ENCODE results near the gene ARHGAP28. TPM values are rescaled to one million over a fixed set of nuclear protein-coding genes. Genes with fewer than 3 reads are reported as not detected.

Gene ARHGAP28
- total RNA-seq, 1 experiment from 2014 or later = 9.2 TPM

DNA sequence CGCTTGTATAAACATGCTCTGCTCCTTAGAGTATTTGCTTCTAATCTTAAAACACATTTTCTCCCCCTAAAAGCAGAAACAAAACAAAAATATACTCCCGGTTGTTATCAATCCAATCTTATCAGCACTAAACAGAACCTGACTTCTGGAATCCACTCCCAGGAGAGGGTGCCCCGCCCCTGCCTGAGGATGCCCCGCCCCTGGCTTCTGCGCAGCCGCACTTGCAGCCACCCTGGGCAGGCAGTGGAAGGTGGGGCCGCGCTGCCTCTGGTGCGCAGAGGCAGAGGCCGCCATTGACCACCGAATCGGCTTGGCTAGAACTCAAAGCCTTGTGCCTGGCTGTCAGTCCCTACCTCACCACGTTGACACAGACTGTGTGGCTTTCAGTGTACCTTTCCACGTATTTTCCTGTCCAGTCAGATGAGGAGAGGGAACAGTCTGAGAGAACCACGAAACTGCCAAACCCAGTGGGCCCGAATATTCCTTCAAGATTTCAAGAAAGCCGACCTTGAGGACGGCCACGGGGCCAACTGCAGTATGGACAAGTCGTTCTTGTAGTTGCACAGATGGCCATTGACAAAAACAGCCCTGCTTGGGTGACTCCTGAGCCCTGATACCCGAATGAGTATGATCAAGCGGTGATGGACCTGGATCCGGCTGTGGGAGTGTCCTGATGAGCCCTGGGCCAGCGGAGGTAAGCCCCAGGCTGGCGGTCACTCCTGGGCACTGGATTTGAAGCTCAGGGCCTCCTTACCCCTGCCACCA, 46.2 kb upstream of the ARHGAP28 start:
- H2AFZ ChIP-seq (ENCODE audit: low read length) = no peak overlapping the region

More for the DNA sequence above, 46.2 kb upstream of the ARHGAP28 start:
- no peak overlapping the region for H2BK120ac ChIP-seq (ENCODE audit: low read depth, low read length, poor library complexity, severe bottlenecking)
- no peaks in the 10 kb centered on the region for H3K36me3 Mint-ChIP-seq (ENCODE audit: insufficient read depth in 1 of 3, low read depth in 3 of 3)
- H4K5ac ChIP-seq (ENCODE audit: insufficient read length, low read depth, low read length) = no peak overlapping the region
- H2BK15ac ChIP-seq (ENCODE audit: low read depth, low read length) = no peak overlapping the region
- TF ChIP-seq, protein P1, sequence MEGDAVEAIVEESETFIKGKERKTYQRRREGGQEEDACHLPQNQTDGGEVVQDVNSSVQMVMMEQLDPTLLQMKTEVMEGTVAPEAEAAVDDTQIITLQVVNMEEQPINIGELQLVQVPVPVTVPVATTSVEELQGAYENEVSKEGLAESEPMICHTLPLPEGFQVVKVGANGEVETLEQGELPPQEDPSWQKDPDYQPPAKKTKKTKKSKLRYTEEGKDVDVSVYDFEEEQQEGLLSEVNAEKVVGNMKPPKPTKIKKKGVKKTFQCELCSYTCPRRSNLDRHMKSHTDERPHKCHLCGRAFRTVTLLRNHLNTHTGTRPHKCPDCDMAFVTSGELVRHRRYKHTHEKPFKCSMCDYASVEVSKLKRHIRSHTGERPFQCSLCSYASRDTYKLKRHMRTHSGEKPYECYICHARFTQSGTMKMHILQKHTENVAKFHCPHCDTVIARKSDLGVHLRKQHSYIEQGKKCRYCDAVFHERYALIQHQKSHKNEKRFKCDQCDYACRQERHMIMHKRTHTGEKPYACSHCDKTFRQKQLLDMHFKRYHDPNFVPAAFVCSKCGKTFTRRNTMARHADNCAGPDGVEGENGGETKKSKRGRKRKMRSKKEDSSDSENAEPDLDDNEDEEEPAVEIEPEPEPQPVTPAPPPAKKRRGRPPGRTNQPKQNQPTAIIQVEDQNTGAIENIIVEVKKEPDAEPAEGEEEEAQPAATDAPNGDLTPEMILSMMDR (conservative IDR thresholded peaks at IDR 0.05) = no peak
- no peaks in the 10 kb centered on the region for H3K9me3 ChIP-seq (ENCODE audit: control insufficient read depth, low read depth, low read length)
- H4K20me1 ChIP-seq (ENCODE audit: control insufficient read depth, insufficient read depth, insufficient read length) = no peaks in the 10 kb centered on the region
- no peak overlapping the region for H3K27ac ChIP-seq (ENCODE audit: insufficient read length, low read depth, low read length)
- no peaks in the 10 kb centered on the region for H3K23me2 ChIP-seq (ENCODE audit: insufficient read length, low read depth, low read length, poor library complexity, severe bottlenecking)
- no peak overlapping the region for H3K4ac ChIP-seq (ENCODE audit: low read depth, low read length)
- no peak overlapping the region for H3K56ac ChIP-seq (ENCODE audit: insufficient read length, low read depth, low read length)
- no peak overlapping the region for H2BK5ac ChIP-seq (ENCODE audit: insufficient read length, low read length)
- no peak overlapping the region for H3K4me2 ChIP-seq (ENCODE audit: insufficient read depth, insufficient read length, low read length)
- H2BK20ac ChIP-seq (ENCODE audit: low read depth, low read length, poor library complexity, severe bottlenecking) = no peak overlapping the region
- H3K27ac Mint-ChIP-seq = peak overlapping the region in 1 of 3 experiments; percentile 23; a peak in 1 of 7 replicates
- WGBS (ENCODE audit: extremely low coverage, insufficient read length, low lambda C conversion rate) = no CpG with 5 or more reads among the region's 25 CpGs
- no peak overlapping the region for H2BK12ac ChIP-seq (ENCODE audit: insufficient read length, low read depth, low read length)
- H4K91ac ChIP-seq (ENCODE audit: insufficient read length, low read depth, low read length) = no peak overlapping the region
- peak; percentile 77 for DNase-seq
- no peak overlapping the region for H3K18ac ChIP-seq (ENCODE audit: insufficient read length, low read depth, low read length)
- H3K4me1 Mint-ChIP-seq = peaks cover 10 to 17% of the 10 kb centered on the region in 2 experiments
- H3K27me3 Mint-ChIP-seq (ENCODE audit: low read depth) = no peaks in the 10 kb centered on the region
- peaks cover 2% of the 10 kb centered on the region for H3K4me1 ChIP-seq (ENCODE audit: insufficient read depth, low read length)
- no peak overlapping the region for H3K9ac ChIP-seq (ENCODE audit: extremely low read depth, insufficient read length, low read length)
- no peaks in the 10 kb centered on the region for H3K79me2 ChIP-seq (ENCODE audit: insufficient read depth, low read length)
- no peak overlapping the region for H3K23ac ChIP-seq (ENCODE audit: insufficient read length, low read depth, low read length)
- no peaks in the 10 kb centered on the region for H3K9me3 Mint-ChIP-seq
- no peak overlapping the region for H2AK5ac ChIP-seq (ENCODE audit: insufficient read length, low read length)
- no peak overlapping the region for H4K8ac ChIP-seq (replicated peaks; ENCODE audit: insufficient read length, low read depth, low read length)
- H3K14ac ChIP-seq (ENCODE audit: insufficient read depth, low read length) = no peak overlapping the region; the same call in 1 of the 2 replicates
- no peaks in the 10 kb centered on the region for H3K27me3 ChIP-seq (ENCODE audit: insufficient read depth, low read length)
- no peak overlapping the region for H3K4me3 Mint-ChIP-seq
- no peaks in the 10 kb centered on the region for H3K79me1 ChIP-seq (ENCODE audit: insufficient read depth, low read depth, low read length, poor library complexity, severe bottlenecking)
- H3T11ph ChIP-seq (ENCODE audit: low read length) = no peak overlapping the region
